HG03045 (cell line): Measurements from ENCODE around the gene BAIAP2.

Source experiments
- ATAC-seq: cut with Tn5 transposase; IDR thresholded peaks from one replicate; pipeline ENCODE4 v1.9.1; 2021; ENCODE audit warnings: mild to moderate bottlenecking, moderate library complexity; ENCODE audit not compliant: unreplicated experiment

The BAIAP2 gene

GRCh38 chr17:81102352-81102751 lies 67.4 kb downstream of the BAIAP2 start:
- ATAC-seq: no peak

DNA sequence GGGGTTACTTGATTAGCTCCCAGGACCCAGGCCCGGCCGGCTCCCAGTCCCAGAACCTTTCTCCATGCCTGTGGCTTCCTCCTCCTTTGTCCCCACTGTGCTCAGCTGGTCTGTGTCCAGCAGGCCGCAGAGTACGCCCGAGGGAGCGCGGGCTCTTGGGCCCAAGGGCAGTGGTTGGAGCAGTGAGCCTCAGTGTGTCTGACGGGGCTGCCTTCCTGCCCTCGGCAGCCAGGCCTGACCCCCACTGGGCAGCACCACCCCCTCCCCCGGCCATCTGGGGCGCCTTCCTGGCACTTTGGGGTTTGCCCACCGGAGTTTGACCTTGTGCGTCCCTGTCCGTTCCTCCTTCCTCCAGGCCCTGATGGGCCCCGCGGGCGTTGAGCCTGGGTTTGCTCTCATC lies 67.9 kb downstream of the BAIAP2 start:
- ATAC-seq: no peak

DNA sequence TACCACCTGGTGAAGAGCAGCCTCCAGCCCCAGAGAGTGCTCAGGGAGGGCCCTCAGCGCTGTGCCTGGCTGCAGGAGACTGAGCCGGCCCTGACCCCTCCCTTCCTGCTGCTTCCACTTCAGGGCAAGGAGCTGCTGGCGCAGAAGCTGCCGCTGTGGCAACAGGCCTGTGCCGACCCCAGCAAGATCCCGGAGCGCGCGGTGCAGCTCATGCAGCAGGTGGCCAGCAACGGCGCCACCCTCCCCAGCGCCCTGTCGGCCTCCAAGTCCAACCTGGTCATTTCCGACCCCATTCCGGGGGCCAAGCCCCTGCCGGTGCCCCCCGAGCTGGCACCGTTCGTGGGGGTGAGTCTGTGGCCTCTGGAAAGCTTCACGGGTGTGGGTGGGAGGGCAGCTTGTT lies 68.4 kb downstream of the BAIAP2 start:
- no peak for ATAC-seq

DNA sequence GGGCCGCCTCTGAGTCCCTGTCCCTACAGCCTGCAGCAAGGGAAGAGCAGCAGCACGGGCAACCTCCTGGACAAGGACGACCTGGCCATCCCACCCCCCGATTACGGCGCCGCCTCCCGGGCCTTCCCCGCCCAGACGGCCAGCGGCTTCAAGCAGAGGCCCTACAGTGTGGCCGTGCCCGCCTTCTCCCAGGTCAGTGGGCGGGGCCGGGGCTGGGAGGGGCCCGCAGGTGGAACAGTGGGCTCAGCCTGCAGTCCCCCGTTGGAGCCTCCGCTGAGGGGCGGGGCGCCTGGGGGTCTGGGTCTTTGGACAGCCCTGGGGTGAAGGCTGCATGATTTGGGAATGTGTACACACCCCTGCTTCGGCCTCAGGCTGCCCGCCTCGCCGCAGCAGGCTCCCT lies 71.8 kb downstream of the BAIAP2 start:
- no peak for ATAC-seq

GRCh38 chr17:81108220-81108619 lies 73.3 kb downstream of the BAIAP2 start:
- ATAC-seq: no peak

GRCh38 chr17:81109957-81110356 lies 75.0 kb downstream of the BAIAP2 start:
- ATAC-seq: no peak

DNA sequence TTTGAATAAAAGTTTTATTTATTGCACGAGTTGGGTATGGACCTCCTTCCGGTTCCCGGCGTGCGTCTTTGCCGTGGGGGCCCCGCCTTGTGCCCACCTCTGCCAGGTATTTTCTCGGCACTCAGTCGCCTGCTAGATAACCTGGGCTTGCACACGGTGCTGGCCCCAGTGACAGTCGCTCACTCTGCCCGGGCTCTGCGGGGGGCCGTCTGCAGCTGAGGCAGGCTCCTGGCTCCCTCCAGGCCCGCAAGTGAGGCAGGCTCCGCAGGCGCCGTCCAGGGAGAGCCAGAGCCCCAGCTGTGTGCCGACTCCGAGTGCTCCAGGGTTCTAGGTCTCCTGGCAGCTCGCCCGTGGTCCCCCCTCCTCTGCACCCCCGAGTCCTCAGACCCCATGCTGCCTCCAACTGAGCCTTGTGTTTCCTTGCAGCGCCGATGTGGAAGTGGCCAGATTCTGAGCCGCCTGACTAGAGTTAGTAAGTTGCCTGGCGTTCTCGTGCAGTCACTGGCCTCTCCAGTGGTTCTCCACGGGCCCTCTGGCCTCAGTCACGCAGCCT lies 75.6 kb downstream of the BAIAP2 start:
- no peak for ATAC-seq

DNA sequence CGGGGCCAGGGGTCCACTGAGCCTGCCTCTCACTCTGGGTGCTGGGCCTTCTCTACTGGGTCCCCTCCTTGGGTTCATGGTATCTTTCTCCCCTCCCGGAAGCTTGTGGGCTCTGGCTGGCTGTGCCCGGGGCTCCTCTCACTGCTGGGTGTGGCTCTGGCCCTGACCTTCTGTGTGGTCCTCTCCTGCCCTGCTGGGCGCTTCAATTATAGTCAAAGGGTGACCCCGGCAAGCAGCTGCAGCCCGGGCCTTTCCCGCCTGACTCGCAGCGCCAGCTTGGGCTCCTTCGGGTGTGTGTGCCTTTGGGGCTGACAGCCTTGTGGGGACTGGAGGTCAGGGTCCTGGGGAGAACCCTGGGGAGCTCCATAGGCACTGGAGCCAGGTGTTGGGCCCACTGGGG lies 76.1 kb downstream of the BAIAP2 start:
- no peak for ATAC-seq

GRCh38 chr17:81112450-81112849 lies 77.5 kb downstream of the BAIAP2 start:
- ATAC-seq: no peak

DNA sequence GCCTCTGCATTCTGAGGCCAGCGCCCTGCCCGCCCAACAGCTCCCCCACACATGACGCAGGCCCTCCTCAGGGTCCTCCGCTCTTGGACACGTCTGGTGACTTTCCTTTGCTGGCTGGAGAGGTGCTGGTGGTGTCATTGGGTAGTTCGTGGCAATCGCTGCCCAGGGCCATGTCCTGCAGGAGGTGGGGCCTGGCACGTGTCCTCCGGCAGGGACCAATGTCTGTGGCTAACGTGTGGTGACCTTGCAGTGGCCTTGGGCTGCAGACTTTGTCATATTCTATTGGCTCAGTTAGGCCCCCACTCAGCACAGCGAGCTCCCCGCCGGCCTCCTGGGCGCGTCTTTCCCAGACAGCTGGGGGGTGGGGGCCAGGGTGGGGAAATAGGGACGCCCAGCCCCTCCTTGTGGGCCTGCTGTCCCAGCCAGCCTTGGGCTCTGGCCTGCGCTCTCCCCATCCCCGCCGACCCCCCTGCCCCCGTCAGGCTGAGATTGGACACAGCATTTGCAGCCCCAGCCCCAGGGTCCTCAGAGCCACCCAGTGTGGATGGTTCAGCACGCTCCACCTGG lies 78.3 kb downstream of the BAIAP2 start:
- ATAC-seq: no peak

DNA sequence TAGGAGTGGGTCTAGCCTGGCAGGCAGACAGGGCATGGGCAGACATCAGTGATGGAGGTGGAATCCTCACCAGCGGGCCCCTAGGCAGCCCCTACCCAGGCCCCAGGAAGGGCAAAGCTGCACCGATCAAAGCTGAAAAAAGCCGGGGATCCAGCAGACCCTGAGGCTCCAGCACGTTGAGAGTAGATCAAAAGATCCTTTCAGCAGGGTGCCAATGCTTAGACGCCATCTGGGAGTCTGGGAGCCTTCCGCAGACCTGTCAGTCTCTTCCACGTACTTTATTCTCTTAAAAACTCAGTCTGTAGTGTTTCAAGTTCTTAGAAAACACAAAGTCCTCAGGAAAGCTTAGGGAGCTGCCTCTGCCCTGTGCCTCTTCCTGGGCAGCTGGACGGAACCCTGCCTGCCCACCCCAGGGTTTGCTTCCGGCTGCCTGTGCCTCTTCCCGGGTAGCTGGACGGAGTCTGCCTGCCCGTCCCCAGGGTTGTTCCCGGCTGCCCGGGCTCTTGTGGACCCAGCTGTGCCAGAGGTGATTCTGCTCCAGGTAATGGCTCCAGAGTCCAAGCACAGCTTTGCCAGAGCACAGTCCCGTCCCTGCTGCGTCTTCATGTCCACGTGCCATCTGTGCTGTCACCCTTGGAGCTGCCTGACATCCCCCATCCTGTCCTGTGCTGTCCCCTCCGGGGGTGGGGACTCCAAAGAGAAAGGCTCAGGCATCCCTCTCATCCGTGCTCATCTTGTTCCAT lies 79.6 kb downstream of the BAIAP2 start:
- ATAC-seq: no peak

GRCh38 chr17:81115219-81115618 lies 80.3 kb downstream of the BAIAP2 start:
- no peak for ATAC-seq

DNA sequence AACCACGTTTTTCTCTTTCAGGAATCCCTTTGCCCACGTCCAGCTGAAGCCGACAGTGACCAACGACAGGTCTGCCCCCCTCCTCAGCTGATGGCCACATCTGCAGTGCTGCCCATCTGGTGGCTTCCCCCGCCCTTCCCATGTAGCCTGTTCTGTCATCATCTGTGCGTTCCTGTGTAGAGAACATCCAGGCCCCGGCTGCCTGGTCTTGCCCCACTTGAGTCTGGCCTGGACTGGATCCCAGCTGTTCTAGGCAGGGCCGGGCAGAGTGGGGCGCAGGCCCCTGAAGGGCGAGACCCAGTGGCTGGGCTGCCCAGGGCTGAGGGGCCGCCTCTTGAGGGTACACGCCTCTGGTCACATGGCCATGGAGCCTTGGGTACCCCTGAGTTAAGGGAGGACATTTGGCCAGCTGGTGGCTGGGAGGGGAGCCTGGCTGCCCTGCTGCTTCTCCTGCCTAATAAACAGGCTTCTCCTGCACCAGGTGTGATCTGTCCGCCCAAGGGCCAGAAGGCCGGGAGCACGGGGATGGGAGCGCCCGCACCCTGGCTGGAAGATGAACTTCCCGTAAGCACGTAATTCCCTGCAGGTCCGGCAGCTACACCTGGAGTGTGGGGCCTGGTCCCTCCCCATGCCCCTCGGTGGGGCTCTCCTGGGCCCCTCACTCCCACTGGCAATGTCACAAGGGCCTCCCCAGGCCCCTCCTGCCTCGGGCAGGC lies 81.0 kb downstream of the BAIAP2 start:
- no peak for ATAC-seq

DNA sequence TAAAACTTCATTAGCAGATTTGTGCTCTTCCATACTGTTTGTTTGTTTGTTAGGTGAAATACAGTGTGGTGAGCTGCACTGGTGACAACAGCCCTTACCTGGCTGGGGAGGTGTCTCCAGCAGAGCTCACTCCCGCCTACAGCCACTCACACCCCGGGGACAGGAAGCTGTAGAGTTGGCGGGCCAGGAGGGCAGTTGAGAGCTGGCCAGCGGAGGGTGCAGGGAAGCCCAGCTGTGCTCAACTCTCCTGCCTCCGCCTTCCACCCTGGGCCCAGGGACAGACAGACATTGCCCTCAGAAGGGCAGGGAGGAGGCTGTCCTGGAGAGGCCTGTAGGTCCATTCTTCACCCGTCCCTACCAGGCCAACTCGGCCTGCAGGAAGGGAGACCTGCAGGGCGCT lies 81.8 kb downstream of the BAIAP2 start:
- no peak for ATAC-seq

DNA sequence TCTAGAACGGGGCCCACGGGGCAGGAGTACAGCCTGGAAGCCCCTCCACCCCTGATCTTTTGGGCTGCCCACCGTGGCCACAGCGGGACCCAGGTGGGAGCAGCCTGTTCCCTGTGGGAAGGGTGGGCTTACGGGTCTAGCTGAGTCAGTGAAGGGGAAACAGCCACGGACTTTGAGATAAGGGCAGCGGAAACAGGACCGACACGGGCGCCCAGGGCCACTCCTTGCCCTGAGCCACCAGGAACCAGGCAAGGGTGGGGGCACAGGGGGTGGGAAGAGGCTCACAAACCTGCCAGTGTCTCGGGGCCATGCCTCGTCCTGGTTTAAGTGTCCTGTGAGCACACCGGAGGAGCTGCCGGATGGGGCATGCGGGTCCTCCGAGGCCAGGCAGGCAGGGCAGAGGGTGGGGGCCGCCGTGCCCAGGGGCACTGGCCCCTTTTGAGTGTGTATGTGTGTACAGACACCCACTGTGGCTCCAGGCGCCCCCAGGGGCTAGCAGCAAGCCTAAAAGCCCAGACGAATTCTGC lies 82.8 kb downstream of the BAIAP2 start:
- no peak for ATAC-seq

- ATAC-seq: no peak
Observed at GRCh38 chr17:81118308-81119221, 83.6 kb downstream of the BAIAP2 start.

DNA sequence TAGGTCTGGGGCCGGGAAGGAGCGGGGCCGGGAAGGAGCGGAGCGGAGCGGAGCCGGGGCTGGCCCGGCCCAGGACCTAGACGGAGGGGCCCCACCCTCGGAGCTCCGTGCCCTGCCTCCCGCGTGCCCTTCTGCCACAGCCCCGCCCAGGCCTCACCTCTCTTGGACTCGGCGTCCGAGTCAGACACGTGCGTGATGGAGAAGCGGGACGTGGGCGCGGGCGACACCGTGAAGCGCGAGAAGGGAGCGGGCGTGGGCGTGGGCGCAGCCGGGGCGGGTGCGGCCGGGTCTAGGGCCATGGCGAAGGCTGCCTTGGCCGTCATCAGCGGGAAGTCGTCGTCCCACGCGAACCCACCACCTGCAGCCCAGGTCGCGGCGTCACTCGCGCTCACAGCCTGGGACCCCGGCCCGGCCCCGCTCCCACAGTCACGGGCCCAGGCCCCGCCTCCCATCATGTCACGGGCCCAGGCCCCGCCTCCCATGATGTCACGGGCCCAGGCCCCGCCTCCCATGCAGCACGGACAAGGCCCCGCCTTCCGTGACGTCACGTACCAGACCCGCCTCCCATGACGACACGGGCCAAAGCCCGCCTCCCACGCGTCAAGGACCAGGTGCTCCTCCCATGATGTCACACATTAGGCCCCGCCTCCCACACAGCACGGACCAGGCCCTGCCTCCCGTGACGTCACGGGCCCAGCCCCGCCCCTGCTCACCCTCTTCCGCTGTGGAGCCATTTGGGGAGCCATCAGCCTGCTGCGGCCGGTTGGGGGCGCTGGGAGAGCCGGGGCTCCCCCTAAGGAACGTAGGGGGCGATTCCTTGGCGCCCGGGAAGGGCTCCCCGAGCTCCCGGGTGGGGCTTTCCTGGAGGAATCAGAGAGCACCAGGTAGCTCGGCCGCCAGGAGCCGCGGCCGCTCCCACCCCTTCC lies 84.5 kb downstream of the BAIAP2 start:
- ATAC-seq: no peak

GRCh38 chr17:81120149-81120484 lies 85.2 kb downstream of the BAIAP2 start:
- no peak for ATAC-seq

- ATAC-seq: no peak
Observed at GRCh38 chr17:81120695-81121621, 86.0 kb downstream of the BAIAP2 start.
